Measurements from ENCODE around the gene PTPRN2. TPM values are rescaled to one million over a fixed set of nuclear protein-coding genes. Genes with fewer than 3 reads are reported as not detected.

The PTPRN2 gene
- total and polyA plus RNA-seq, 2 of the 13 experiments (the other 11 are each of a cell fraction or from before 2014, with no cell fraction given): 2.5 to 24.2 TPM

DNA sequence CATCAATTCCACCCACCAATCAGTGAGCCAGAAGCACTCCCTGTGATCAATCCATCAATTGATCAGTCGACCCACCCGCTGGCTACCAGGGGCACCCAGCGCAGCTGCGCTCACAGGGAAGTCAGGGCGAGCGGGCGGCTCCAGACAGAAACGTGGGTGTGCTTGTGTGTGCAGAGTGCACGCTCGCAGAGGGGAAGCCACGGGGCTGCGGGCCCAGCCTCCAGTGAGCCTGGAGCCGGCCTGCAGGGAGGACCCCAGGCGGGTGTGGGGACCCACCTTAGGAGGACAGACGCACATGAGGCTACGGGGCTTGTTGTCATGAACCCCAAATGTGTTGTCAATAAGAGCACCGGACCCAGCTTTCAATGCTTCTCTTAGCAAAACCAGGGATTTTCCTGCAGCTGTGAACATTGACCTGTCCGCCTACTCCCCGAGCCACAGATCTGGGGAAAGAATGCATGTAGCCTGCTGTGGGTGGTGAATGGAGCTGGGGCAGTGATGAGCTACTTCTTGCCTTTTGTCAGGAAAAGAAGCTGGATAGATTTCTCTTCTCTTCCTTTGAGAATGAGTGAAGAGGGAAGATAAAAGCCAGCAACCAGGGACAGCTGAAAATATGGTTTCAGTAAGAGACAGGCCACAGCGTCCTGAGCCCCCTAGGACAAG, 753.0 kb downstream of the PTPRN2 start:
- no peaks in the 10 kb centered on the region for H4K20me1 ChIP-seq (ENCODE audit: insufficient read depth, low read length)
- no TSS peak for BruUV-seq (replicated peaks)
- no peak overlapping the region for H2AFZ ChIP-seq (ENCODE audit: low read length)
- no peaks in the 10 kb centered on the region for H3K36me3 ChIP-seq (replicated peaks in 1 of 2; ENCODE audit: control insufficient read depth in 1 of 2, insufficient read depth in 2 of 2, low read length in 2 of 2)
- no peaks in the 10 kb centered on the region for H3K79me2 ChIP-seq (ENCODE audit: insufficient read depth, low read length)
- no peak for DNase-seq (ENCODE audit: low spot score)
- WGBS (ENCODE audit: low lambda C conversion rate): 60% methylated on average over 13 of the region's 20 CpGs
- peak; percentile 71 for ATAC-seq
- no peak overlapping the region for H3K27ac ChIP-seq (ENCODE audit: extremely low read length, insufficient read depth, low read length)
- in situ Hi-C loops (cut with HindIII; ENCODE audit: extremely low pct_ligation_motif_present, low pct_unique_long_range_greater_than_20kb): no loop called here
- CTCF ChIA-PET (ENCODE audit: low intra/inter-chr PET ratio, low total read pairs): no interaction called here
- TF ChIP-seq ZUFSP (CRISPR knock-in tag; IDR thresholded peaks at IDR 0.05; ENCODE audit: borderline replicate concordance): no peak
- TF ChIP-seq HNRNPLL (IDR thresholded peaks at IDR 0.05; ENCODE audit: low read depth, low read length, poor library complexity, severe bottlenecking): no peak
- TF ChIP-seq ZNF496 (CRISPR knock-in tag; IDR thresholded peaks at IDR 0.05; ENCODE audit: insufficient replicate concordance): no peak
- TF ChIP-seq ZNF33B (CRISPR knock-in tag; IDR thresholded peaks at IDR 0.05): no peak
- no peak for TF ChIP-seq ZMAT5 (CRISPR knock-in tag; IDR thresholded peaks at IDR 0.05; ENCODE audit: borderline replicate concordance, low read depth)
- no peak for TF ChIP-seq PRPF4 (IDR thresholded peaks at IDR 0.05; ENCODE audit: low read depth, low read length, poor library complexity, severe bottlenecking)
- no peak for TF ChIP-seq ZNF17 (CRISPR knock-in tag; IDR thresholded peaks at IDR 0.05)
- no peak for TF ChIP-seq TAF1 (CRISPR knock-in tag; IDR thresholded peaks at IDR 0.05)
- no peak for TF ChIP-seq ZNF513 (CRISPR knock-in tag; conservative IDR thresholded peaks at IDR 0.05)
- no peak overlapping the region for H3K9ac ChIP-seq (ENCODE audit: insufficient read depth, low read depth, low read length)
- no peaks in the 10 kb centered on the region for H3K9me3 ChIP-seq (ENCODE audit: low read length)
- FAIRE-seq: no peak
- intact Hi-C loops (cut with micrococcal nuclease; ENCODE audit: unreplicated experiment): no loop called here
- POLR2A ChIA-PET: no interaction called here
- H3K4me1 ChIP-seq (ENCODE audit: insufficient read depth, low read length): no peaks in the 10 kb centered on the region
- peaks cover 0 to 5% of the 10 kb centered on the region in 2 experiments; a peak in 1 of 5 replicates for H3K27me3 ChIP-seq (ENCODE audit: control insufficient read depth in 1 of 2, insufficient read depth in 2 of 2, low read length in 2 of 2)
- no peak overlapping the region for H3K4me3 ChIP-seq (replicated peaks in 1 of 3; ENCODE audit: insufficient read depth in 1 of 3, low read depth in 2 of 3, low read length in 3 of 3)
- no peak overlapping the region for H3K4me2 ChIP-seq (ENCODE audit: low read depth, low read length)
